Measurements from ENCODE around the gene ERC1.

ERC1 gene

DNA sequence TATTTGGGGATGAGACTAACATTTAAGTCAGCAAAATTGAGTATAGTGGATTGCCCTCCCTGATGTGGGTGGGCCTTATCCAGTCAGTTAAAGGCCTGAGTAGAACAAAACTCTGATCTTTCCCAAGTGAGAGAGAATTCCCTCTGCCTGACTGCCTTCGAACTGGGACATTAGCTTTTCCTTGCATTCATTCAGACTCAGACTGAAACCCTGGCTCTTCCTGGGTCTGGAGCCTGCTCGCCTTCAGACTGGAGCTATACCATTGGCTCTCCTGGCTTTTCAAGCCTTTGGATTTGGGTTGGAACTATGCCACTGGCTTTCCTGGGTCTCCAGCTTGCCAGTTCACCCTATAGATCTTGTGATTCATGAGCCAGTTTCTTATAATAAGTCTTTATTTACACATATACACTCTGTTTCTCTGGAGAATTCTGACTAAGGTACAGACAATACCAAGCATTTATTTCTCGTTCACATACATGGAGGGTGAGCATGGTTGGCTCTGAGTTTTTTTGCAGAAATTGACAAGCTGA lies 296.5 kb downstream of the ERC1 start:
- H2AFZ ChIP-seq (ENCODE audit: low read depth): no peak overlapping the region
- TF ChIP-seq, protein P1, sequence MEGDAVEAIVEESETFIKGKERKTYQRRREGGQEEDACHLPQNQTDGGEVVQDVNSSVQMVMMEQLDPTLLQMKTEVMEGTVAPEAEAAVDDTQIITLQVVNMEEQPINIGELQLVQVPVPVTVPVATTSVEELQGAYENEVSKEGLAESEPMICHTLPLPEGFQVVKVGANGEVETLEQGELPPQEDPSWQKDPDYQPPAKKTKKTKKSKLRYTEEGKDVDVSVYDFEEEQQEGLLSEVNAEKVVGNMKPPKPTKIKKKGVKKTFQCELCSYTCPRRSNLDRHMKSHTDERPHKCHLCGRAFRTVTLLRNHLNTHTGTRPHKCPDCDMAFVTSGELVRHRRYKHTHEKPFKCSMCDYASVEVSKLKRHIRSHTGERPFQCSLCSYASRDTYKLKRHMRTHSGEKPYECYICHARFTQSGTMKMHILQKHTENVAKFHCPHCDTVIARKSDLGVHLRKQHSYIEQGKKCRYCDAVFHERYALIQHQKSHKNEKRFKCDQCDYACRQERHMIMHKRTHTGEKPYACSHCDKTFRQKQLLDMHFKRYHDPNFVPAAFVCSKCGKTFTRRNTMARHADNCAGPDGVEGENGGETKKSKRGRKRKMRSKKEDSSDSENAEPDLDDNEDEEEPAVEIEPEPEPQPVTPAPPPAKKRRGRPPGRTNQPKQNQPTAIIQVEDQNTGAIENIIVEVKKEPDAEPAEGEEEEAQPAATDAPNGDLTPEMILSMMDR (conservative IDR thresholded peaks at IDR 0.05; ENCODE audit: low read depth, low read length): no peak
- H3K36me3 ChIP-seq (ENCODE audit: insufficient read depth): no peaks in the 10 kb centered on the region
- no peak overlapping the region for H3K4me3 ChIP-seq (IDR thresholded peaks at IDR 0.05; ENCODE audit: insufficient read depth, low read depth, low read length)
- H3K27ac ChIP-seq: no peak overlapping the region
- H3K9ac ChIP-seq: no peak overlapping the region
- H3K27me3 ChIP-seq (ENCODE audit: insufficient read depth, low read depth): no peaks in the 10 kb centered on the region
- H3K4me2 ChIP-seq: no peak overlapping the region
- H3K4me1 ChIP-seq (ENCODE audit: low read depth, poor library complexity, severe bottlenecking): no peaks in the 10 kb centered on the region
- H3K79me2 ChIP-seq (ENCODE audit: insufficient read depth, low read depth): no peaks in the 10 kb centered on the region
- no peaks in the 10 kb centered on the region for H4K20me1 ChIP-seq (ENCODE audit: insufficient read depth)

DNA sequence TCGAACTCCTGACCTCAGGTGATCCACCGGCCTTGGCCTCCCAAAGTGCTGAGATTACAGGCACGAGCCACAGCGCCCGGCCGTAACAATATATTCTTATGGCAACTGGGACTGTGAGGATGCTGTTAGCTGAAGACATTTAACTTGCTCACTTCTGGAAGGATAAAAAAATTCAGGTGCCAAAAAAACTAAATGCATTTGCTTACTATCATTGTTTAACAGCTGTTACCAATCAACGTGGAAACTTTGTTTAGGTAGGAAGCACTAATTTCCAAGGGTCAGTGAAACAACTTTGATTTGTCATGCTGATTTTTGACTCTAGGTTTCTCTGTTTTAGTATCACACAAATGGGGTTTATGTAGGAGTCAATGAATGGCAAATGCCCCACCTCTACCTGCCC lies 297.3 kb downstream of the ERC1 start:
- Histone ChIP-seq H3K4me3 (IDR thresholded peaks at IDR 0.05; ENCODE audit: insufficient read depth, low read depth, low read length) (no peak overlapping the region), H4K20me1 (ENCODE audit: insufficient read depth) (no peaks in the 10 kb centered on the region), H3K27ac (no peak overlapping the region), H3K27me3 (ENCODE audit: insufficient read depth, low read depth) (no peaks in the 10 kb centered on the region), H2AFZ (ENCODE audit: low read depth) (no peak overlapping the region), H3K79me2 (ENCODE audit: insufficient read depth, low read depth) (no peaks in the 10 kb centered on the region), H3K4me2 (no peak overlapping the region), H3K4me1 (ENCODE audit: low read depth, poor library complexity, severe bottlenecking) (no peaks in the 10 kb centered on the region), H3K9ac (no peak overlapping the region), H3K36me3 (ENCODE audit: insufficient read depth) (no peaks in the 10 kb centered on the region)
- TF ChIP-seq, protein P1 (conservative IDR thresholded peaks at IDR 0.05; ENCODE audit: low read depth, low read length): no peak

DNA sequence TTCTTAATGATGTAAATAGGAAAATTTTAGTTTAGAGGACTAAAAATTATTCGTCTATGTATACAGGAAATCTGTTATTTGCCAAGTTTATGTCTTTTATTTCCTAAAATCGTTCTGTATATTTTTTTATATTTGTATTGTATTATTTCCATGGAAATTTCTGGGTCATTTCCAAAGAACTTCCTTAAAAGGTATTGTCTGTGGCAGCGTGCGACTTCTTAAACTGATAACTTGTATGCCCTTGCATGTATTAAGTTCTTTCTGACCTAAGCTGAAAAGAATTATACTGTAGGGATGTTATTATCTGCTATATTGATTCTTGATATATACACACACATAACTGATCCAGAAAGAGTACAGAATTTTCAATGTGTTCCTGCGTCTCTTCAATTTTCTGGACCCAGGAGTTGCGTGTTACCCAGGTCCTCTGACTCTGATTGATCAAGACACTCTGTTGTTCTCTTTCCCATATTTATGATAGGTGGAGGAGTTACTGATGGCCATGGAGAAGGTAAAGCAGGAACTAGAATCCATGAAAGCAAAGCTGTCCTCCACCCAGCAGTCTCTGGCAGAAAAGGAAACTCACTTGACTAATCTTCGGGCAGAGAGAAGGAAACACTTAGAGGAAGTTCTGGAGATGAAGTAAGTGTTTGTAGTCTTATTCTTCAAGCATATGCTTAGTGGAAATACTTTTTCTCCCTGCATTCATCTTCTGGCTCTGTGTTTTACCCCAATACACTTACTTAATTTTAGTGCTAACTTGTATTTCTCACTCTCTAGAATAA lies 298.5 kb downstream of the ERC1 start:
- TF ChIP-seq, protein P1 (conservative IDR thresholded peaks at IDR 0.05; ENCODE audit: low read depth, low read length): no peak
- no peak overlapping the region for H2AFZ ChIP-seq (ENCODE audit: low read depth)
- H3K4me3 ChIP-seq (IDR thresholded peaks at IDR 0.05; ENCODE audit: insufficient read depth, low read depth, low read length): no peak overlapping the region
- H3K36me3 ChIP-seq (ENCODE audit: insufficient read depth): 0 out of 2 replicates have a peak, but pooled peaks cover 2% of the 10 kb centered on the region
- H3K27ac ChIP-seq: no peak overlapping the region
- H3K4me2 ChIP-seq: no peak overlapping the region
- no peaks in the 10 kb centered on the region for H3K27me3 ChIP-seq (ENCODE audit: insufficient read depth, low read depth)
- H3K79me2 ChIP-seq (ENCODE audit: insufficient read depth, low read depth): no peaks in the 10 kb centered on the region
- no peak overlapping the region for H3K9ac ChIP-seq
- no peaks in the 10 kb centered on the region for H3K4me1 ChIP-seq (ENCODE audit: low read depth, poor library complexity, severe bottlenecking)
- no peaks in the 10 kb centered on the region for H4K20me1 ChIP-seq (ENCODE audit: insufficient read depth)

DNA sequence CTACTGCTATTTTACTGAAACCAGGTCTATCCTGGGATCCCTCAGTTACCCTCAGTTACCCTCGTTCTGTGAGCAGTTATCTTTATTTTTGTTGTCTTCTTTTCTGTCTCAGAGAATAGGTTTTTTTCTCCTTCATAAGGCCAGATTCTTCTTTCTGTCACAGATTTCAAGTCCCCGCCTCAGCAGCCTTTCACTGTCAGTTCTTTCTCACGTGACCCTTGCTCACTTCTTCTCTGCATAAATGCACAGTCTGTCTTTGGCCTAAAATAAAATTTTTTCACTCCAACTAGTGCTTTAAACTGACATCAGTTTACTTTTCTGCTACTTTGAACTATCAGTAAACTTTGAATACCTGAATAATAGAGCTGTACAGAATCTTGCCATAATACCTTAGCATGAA lies 299.7 kb downstream of the ERC1 start:
- no peaks in the 10 kb centered on the region for H3K79me2 ChIP-seq (ENCODE audit: insufficient read depth, low read depth)
- H3K4me2 ChIP-seq: no peak overlapping the region
- H3K4me1 ChIP-seq (ENCODE audit: low read depth, poor library complexity, severe bottlenecking): no peaks in the 10 kb centered on the region
- no peak overlapping the region for H2AFZ ChIP-seq (ENCODE audit: low read depth)
- H4K20me1 ChIP-seq (ENCODE audit: insufficient read depth): no peaks in the 10 kb centered on the region
- TF ChIP-seq, protein P1 (conservative IDR thresholded peaks at IDR 0.05; ENCODE audit: low read depth, low read length): no peak
- H3K4me3 ChIP-seq (IDR thresholded peaks at IDR 0.05; ENCODE audit: insufficient read depth, low read depth, low read length): no peak overlapping the region
- no peak overlapping the region for H3K27ac ChIP-seq
- 0 out of 2 replicates have a peak, but pooled peaks cover 2% of the 10 kb centered on the region for H3K36me3 ChIP-seq (ENCODE audit: insufficient read depth)
- no peak overlapping the region for H3K9ac ChIP-seq
- H3K27me3 ChIP-seq (ENCODE audit: insufficient read depth, low read depth): no peaks in the 10 kb centered on the region
